GM18507 (cell line): ENCODE measurements around the gene KRT26.
"Not testable (repeated sequence)": the region's sequence is repeated elsewhere in the genome, so short reads cannot be mapped to it uniquely, and the experiment has no call there.

Experiments used
- DNase-seq: peaks from one replicate; pipeline ENCODE4 v3.0.0; 2011; ENCODE audit warnings: low read depth; ENCODE audit not compliant: insufficient read length; ENCODE audit errors: extremely low spot score
- FAIRE-seq: peaks from 2 replicates; lab custom pipeline; 2011; peaks lifted over from hg19 to GRCh38; lab: Jason Lieb, UNC

The KRT26 gene

GRCh38 chr17:40772101-40772500 lies at the start of gene KRT26:
TSS of gene KRT26 (minus strand) at chr17:40772201. CDS start at chr17:40772113, 88 bp downstream.
- FAIRE-seq (no peak), DNase-seq (no peak)

- FAIRE-seq (no peak), DNase-seq (no peak)
Observed at GRCh38 chr17:40821536-40821935, 49.5 kb upstream of the KRT26 start.

DNA sequence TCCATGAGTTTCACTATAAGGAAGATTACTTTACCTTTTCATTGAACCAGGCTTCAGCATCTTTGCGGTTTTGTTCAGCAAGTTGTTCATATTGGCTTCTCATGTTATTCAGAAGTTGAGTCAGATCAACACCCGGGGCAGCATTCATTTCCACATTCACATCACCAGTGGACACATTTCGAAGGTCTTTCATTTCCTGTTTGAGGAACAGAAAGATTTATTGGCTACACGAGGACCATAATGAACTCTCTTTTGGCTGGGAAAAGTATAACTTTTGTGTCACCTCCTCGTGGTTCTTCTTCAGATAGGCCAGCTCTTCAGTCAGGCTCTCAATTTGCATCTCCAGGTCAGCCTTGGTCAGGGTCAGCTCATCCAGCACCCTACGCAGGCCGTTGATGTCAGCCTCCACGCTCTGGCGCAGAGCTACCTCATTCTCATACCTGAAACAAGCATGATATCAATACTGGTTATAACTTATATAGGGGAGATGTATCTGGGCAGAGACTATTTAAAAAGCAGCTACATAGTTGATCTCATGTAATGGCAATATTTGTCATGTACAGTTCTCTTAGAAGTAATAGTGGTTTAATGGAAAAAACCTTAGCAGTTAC lies 48.3 kb upstream of the KRT26 start:
- DNase-seq (no peak), FAIRE-seq (no peak)

DNA sequence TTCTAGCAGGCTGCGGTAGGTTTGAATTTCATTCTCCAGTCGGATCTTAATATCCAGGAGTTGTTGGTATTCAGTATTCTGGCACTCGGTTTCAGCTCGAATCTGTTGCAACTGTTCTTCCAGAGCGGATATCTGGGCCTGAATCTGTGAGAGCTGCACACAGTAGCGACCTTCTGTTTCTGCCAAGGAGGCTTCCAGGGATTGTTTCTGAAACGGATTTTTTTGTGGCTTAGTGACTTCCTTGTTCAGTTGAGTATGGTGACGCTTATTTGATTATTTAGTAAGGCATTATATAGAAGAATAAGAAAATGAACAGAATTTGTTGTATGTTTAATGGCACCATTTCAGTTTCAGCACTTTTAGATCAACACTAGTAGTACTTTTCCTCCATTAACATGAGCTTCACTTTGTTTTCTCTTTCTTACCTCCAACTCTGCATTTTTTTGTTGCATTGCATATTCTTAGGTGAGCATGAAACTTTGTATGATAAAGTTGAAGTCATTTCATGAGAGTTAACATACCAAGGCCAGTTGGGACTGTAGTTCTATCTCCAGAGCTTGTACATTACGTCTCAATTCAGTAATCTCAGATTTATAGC lies 47.6 kb upstream of the KRT26 start:
- DNase-seq = no peak
- FAIRE-seq = no peak

DNA sequence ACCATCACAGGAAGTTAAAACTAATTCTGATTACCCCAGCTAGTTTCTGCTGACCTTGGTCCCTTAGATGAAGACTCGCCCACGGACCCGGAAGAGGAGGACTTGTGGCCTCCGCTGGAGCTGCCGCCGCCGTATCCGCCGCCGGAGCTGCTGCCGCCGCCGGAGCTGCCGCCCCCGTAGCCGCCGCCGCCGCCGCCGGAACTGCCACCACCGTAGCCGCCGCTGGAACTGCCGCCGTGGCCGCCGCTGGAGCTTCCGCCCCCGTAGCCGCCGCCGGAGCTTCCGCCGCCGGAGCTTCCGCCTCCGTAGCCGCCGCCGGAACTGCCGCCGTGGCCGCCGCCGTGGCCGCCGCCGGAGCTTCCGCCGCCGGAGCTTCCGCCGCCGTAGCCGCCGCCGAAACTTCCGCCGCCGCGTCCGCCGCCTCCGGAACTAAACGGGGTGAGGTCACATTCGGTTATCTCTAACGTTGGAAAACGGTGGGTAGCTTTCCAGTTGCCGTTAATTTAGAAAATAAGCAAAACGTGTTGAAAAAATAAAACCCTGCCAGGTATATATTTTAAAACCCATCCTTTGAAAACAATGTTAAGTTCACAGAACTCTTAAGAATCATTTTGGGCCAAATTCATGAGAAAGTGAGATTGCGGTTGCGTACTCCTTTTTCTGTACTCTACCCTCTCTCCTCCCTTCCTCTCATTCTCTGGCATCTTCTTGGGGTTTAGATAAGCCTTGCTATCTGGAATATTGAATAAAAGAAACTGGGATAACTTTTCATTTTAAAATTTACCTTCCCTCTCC lies 46.9 kb upstream of the KRT26 start:
- DNase-seq = peak; percentile 54
- peak; percentile 66 for FAIRE-seq

GRCh38 chr17:40818343-40818732 lies 46.3 kb upstream of the KRT26 start:
- FAIRE-seq = no peak
- DNase-seq = no peak

DNA sequence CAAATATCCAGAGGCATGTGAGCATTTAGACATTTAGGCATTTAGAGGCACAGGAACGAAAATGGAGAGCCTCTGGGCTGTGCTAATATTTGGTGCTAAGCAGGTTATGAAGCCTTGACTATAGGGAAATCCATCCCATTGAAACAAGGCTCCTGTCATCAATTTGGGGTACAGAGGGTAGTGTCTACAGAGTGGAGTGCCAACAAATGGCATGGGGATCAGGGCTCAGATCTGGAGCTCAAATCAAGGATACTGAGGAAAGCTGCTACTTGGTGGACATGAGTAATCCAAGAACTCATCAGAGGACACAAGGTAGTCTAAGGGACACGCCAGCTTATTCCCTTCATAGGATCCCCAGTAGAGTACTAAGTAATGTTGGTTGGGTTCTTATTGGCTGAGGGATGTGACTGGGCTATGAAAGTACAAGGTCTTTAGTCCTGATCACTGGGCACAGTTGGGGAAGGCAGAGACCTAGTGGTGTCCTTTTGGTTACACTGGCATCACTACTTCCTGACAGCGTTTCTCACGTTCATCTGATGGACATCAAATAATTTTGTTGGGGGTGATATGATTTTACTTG lies 45.2 kb upstream of the KRT26 start:
- DNase-seq = no peak
- FAIRE-seq = no peak

GRCh38 chr17:40816569-40816968 lies 44.6 kb upstream of the KRT26 start:
- DNase-seq (no peak), FAIRE-seq (no peak)

GRCh38 chr17:40815381-40815780 lies 43.4 kb upstream of the KRT26 start:
- no peak for FAIRE-seq
- no peak for DNase-seq

GRCh38 chr17:40814657-40815056 lies 42.7 kb upstream of the KRT26 start:
- not testable (repeated sequence) for FAIRE-seq, DNase-seq

GRCh38 chr17:40813804-40814203 lies 41.8 kb upstream of the KRT26 start:
- no peak for FAIRE-seq
- DNase-seq = no peak

DNA sequence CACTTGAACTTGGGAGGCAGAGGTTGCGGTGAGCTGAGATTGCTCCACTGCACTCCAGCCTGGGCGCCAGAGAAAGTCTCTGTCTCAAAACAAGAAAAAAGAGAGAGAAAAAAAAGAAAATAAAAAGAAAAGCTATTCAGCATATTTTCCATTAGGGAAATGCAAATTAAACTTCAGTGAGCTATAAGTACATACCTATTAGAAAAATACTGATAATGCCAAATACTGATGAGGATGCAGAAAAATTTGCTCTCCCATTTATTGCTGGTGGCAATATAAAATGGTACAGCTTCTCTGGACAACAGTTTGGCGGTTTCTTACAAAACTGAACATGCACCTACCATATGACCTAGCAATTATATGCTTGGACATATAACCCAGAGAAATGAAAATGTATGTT lies 40.6 kb upstream of the KRT26 start:
- FAIRE-seq = no peak
- DNase-seq = no peak

- no peak for FAIRE-seq
Observed at GRCh38 chr17:40810494-40810893, 38.5 kb upstream of the KRT26 start.

GRCh38 chr17:40809721-40810421 lies 37.9 kb upstream of the KRT26 start:
- DNase-seq (no peak), FAIRE-seq (no peak)

More at GRCh38 chr17:40810494-40810893, 38.5 kb upstream of the KRT26 start:
- DNase-seq = no peak

DNA sequence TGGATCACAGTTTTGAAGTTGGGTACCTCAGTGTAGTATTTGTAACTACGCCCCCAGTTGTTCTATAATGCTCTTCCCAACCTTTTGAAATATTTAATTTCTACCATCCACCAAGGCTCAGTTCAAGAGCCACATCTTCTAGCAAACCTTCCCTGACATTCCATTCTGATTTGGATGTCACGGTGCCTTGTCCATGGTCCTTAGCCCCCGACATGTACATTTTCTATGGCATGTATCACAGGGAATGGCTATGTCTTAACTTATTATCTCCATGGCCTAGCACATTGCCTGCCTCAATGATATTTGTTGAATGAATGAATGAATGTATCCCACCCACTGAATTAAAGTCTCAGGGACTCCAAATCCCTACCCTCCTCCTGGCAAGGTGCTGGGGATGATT lies 34.1 kb upstream of the KRT26 start:
- FAIRE-seq (no peak), DNase-seq (no peak)

GRCh38 chr17:40803617-40804082 lies 31.6 kb upstream of the KRT26 start:
- DNase-seq (peak; percentile 38), FAIRE-seq (peak; percentile 80)

DNA sequence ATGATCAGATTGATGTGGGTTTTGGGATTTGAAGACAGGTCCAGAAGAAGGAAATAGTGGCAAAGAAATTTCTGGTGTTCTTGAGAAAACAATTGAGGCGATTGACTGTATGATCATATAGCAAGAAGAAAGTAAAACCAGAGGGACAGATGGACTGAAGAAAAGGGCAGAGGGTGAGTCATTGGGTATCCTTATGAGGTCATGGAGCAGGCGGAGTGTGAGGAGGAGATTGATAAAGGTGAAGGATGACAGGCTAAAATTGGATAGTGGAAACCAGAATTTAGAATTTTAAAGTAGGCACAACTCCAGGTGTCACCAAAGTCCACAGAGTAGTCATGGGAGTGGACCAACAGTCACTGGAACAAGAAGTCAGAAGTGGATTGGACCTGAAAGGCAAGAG lies 29.2 kb upstream of the KRT26 start:
- DNase-seq (no peak), FAIRE-seq (no peak)

GRCh38 chr17:40800381-40800780 lies 28.4 kb upstream of the KRT26 start:
- FAIRE-seq = no peak
- no peak for DNase-seq

DNA sequence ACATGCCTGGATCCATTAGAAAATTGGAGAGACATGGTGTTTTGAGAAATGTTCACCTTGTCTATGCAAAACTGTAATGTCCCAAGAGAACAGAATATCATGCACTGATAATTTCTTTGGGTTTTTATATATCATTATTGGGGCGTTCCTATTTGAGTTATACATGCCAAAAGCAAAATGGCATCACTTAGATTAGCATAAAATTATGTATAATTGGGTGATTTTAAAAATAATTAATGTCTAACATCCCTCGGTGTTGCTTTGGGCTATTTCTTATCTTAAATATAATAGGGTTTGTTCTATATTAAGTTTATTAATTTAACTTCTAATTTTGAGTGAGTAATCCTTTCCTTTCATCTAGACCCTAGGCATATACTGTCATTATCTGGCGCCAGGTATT lies 27.9 kb upstream of the KRT26 start, which contains the start of gene KRT28:
KRT28 (minus strand) TSS at position 101 of the 400 bp plus-strand sequence; CDS start at position 35, 66 bp downstream.
- no peak for FAIRE-seq

GRCh38 chr17:40796846-40797245 lies 24.8 kb upstream of the KRT26 start:
- no peak for DNase-seq
- FAIRE-seq = no peak

More for the DNA sequence above, 27.9 kb upstream of the KRT26 start, which contains the start of gene KRT28:
- DNase-seq = no peak
